SJCRH30 (cell line): ENCODE measurements around the gene UGT1A8. TPM values are rescaled to one million over a fixed set of nuclear protein-coding genes. Genes with fewer than 3 reads are reported as not detected.
A peak's percentile ranks its signal among the peaks of the same experiment; 100 is the strongest.
"Not testable (repeated sequence)": the region's sequence is repeated elsewhere in the genome, so short reads cannot be mapped to it uniquely, and the experiment has no call there.

Experiments
- DNase-seq, 2 experiments: peaks; one replicate each; pipeline ENCODE4 v3.0.0-alpha.2; 2015 to 2020
- H3K27ac ChIP-seq: fragments of 250-450 bp; sonication (Bioruptor Pico); 2 replicates; pipeline ENCODE4 v1.5.1; 2020; ENCODE audit warnings: mild to moderate bottlenecking, moderate library complexity
- H3K27me3 ChIP-seq: fragments of 250-450 bp; sonication (Bioruptor Pico); 2 replicates; pipeline ENCODE4 v1.5.1; 2020; ENCODE audit warnings: mild to moderate bottlenecking, moderate library complexity
- H3K36me3 ChIP-seq: fragments of 250-450 bp; sonication (Bioruptor Pico); 2 replicates; pipeline ENCODE4 v1.5.1; 2020; ENCODE audit warnings: mild to moderate bottlenecking, moderate library complexity
- H3K4me1 ChIP-seq: fragments of 250-450 bp; sonication (Bioruptor Pico); 2 replicates; pipeline ENCODE4 v1.5.1; 2020; ENCODE audit warnings: mild to moderate bottlenecking, moderate library complexity
- H3K4me3 ChIP-seq: fragments of 250-450 bp; sonication (Bioruptor Pico); 2 replicates; pipeline ENCODE4 v1.5.1; 2020; ENCODE audit warnings: mild to moderate bottlenecking, moderate library complexity
- H3K9me3 ChIP-seq: fragments of 250-450 bp; sonication (Bioruptor Pico); replicated peaks from 2 replicates; pipeline ENCODE4 v1.5.1; 2020; ENCODE audit warnings: mild to moderate bottlenecking, moderate library complexity
- total RNA-seq: library from RNA; depleted of rRNA; stranded (reverse); fragments of >200 nt; shearing (Covaris generic); gene quantifications from 2 replicates; pipeline ENCODE4 v1.2.3, GENCODE V29; 2014

The UGT1A8 gene
- total RNA-seq, 1 experiment from 2014 or later: not detected

- no peaks in the 10 kb centered on the region for H3K27me3 ChIP-seq
- H3K9me3 ChIP-seq: no peaks in the 10 kb centered on the region; the same call in 1 of the 2 replicates
- H3K4me1 ChIP-seq: no peaks in the 10 kb centered on the region
- H3K27ac ChIP-seq: no peak overlapping the region
- H3K4me3 ChIP-seq: no peak overlapping the region
- H3K36me3 ChIP-seq: no peaks in the 10 kb centered on the region
- no peak for DNase-seq
Measured at GRCh38 chr2:233605680-233606079, 11.8 kb upstream of the UGT1A8 start.

- no peak overlapping the region for H3K4me3 ChIP-seq
- no peak for DNase-seq
- no peak overlapping the region for H3K27ac ChIP-seq
- no peaks in the 10 kb centered on the region; the same call in none of the 2 replicates for H3K9me3 ChIP-seq
- no peaks in the 10 kb centered on the region for H3K36me3 ChIP-seq
- H3K27me3 ChIP-seq: no peaks in the 10 kb centered on the region
- no peaks in the 10 kb centered on the region for H3K4me1 ChIP-seq
Measured at GRCh38 chr2:233611284-233611683, 6.1 kb upstream of the UGT1A8 start.

DNA sequence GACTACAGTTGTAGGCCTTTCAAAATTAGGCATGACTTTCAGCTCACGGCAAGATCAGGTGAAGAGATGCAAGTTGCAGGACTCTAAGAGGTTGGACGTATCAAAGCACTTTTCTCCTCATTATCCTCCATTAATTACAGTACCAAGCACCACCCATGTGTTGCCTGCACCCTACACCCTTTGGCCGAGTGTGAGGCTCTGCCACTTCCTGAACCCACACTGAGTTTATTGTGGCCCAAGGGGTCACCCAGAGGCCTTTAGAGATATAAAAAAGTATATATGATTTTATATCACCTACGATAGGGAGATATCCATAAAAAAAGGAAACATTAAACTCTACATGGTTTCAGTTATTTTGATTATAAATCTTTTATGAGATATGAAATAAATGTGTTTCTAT is 2.8 kb downstream of the UGT1A8 start:
- H3K9me3 ChIP-seq: peaks cover 3% of the 10 kb centered on the region; the same call in 1 of the 2 replicates
- H3K4me1 ChIP-seq: no peaks in the 10 kb centered on the region
- no peak overlapping the region for H3K4me3 ChIP-seq
- no peak for DNase-seq
- H3K36me3 ChIP-seq: no peaks in the 10 kb centered on the region; the same call in 1 of the 2 replicates
- no peaks in the 10 kb centered on the region for H3K27me3 ChIP-seq
- no peak overlapping the region for H3K27ac ChIP-seq

DNA sequence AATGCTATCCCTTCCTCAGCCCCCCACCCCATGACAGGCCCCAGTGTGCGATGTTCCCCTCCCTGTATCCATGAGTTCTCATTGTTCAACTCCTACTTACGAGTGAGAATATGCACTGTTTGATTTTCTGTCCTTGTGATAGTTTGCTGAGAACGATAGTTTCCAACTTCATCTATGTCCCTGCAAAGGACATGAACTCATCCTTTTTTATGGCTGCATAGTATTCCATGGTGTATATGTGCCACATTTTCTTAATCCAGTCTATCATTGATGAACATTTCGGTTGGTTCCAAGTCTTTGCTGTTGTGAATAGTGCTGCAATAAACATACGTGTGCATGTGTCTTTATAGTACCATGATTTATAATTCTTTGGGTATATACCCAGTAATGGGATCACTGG is 4.4 kb downstream of the UGT1A8 start:
- H3K36me3 ChIP-seq, DNase-seq, H3K27ac ChIP-seq, H3K9me3 ChIP-seq, H3K4me3 ChIP-seq, H3K4me1 ChIP-seq, H3K27me3 ChIP-seq: not testable (repeated sequence)

GRCh38 chr2:233627331-233628025 is 10.0 kb downstream of the UGT1A8 start:
- no peaks in the 10 kb centered on the region for H3K27me3 ChIP-seq
- no peak for DNase-seq
- H3K4me1 ChIP-seq: no peaks in the 10 kb centered on the region
- peaks cover 12% of the 10 kb centered on the region for H3K9me3 ChIP-seq
- H3K27ac ChIP-seq: no peak overlapping the region
- H3K4me3 ChIP-seq: no peak overlapping the region
- no peaks in the 10 kb centered on the region; the same call in 1 of the 2 replicates for H3K36me3 ChIP-seq

GRCh38 chr2:233636306-233636705 is 18.9 kb downstream of the UGT1A8 start, which contains the start of gene UGT1A10:
UGT1A10 (plus strand) TSS chr2:233636448; CDS start chr2:233636523, 75 bp downstream.
- not testable (repeated sequence) for H3K27me3 ChIP-seq, H3K4me1 ChIP-seq, DNase-seq, H3K36me3 ChIP-seq, H3K4me3 ChIP-seq, H3K27ac ChIP-seq, H3K9me3 ChIP-seq

- Histone ChIP-seq H3K9me3 (0 out of 2 replicates have a peak, but pooled peaks cover 2% of the 10 kb centered on the region), H3K4me1 (no peaks in the 10 kb centered on the region), H3K4me3 (no peak overlapping the region), H3K27ac (no peak overlapping the region), H3K36me3 (no peaks in the 10 kb centered on the region), H3K27me3 (no peaks in the 10 kb centered on the region)
- no peak for DNase-seq
Measured at GRCh38 chr2:233638836-233639235, 21.4 kb downstream of the UGT1A8 start.

- H3K4me3 ChIP-seq: no peak overlapping the region
- no peak for DNase-seq
- 0 out of 2 replicates have a peak, but pooled peaks cover 2% of the 10 kb centered on the region for H3K9me3 ChIP-seq
- no peaks in the 10 kb centered on the region for H3K27me3 ChIP-seq
- no peak overlapping the region for H3K27ac ChIP-seq
- H3K4me1 ChIP-seq: no peaks in the 10 kb centered on the region
- H3K36me3 ChIP-seq: no peaks in the 10 kb centered on the region
Measured at GRCh38 chr2:233639860-233640259, 22.4 kb downstream of the UGT1A8 start.

DNA sequence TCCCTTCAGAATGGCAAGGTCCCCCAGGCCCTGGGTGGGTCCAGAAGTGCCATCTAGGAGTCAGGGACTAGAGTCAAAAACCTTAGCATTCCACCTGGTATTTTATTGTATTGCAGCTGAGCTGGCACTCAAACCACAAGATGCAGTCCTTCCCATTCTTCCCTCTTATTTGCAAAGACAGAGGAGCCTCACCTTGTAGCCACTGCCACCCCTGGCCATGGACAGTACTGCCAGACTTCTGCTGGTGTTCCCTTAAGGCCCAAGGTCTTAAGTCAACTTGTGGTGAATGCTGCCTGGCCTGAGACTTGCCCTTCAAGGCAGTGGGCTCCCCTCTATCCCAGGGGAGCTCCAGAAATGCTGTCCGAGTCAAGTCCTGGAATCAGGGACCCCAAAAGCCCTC is 25.7 kb downstream of the UGT1A8 start:
- peak in 1 of 2 experiments; percentile 5 for DNase-seq
- Histone ChIP-seq H3K4me3 (no peak overlapping the region), H3K9me3 (0 out of 2 replicates have a peak, but pooled peaks cover 5% of the 10 kb centered on the region), H3K27me3 (no peaks in the 10 kb centered on the region), H3K36me3 (no peaks in the 10 kb centered on the region), H3K4me1 (no peaks in the 10 kb centered on the region), H3K27ac (no peak overlapping the region)

GRCh38 chr2:233646033-233646432 is 28.6 kb downstream of the UGT1A8 start:
- H3K9me3 ChIP-seq, H3K27me3 ChIP-seq, H3K4me3 ChIP-seq, H3K27ac ChIP-seq, DNase-seq, H3K36me3 ChIP-seq, H3K4me1 ChIP-seq: not testable (repeated sequence)

DNA sequence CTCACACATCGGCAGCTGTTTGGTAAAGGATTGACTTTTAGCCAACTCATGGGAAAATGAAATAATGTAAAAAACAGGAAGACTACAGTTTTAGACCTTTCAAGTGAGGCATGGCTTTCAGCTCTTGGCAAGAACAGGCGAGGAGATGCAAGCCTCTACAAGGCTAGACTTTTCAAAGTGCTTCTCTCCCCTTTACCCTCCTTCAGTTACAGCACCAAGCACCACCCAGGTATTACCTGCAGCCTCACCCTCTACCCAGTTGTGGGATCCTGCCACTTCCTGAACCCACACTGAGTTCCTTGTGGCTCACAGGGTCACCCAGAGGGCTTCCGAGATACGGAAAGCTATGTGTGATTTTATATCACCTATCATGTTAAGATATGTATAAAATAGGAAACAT is 33.5 kb downstream of the UGT1A8 start:
- no peak for DNase-seq
- Histone ChIP-seq H3K36me3 (no peaks in the 10 kb centered on the region), H3K27me3 (no peaks in the 10 kb centered on the region), H3K9me3 (no peaks in the 10 kb centered on the region), H3K4me1 (no peaks in the 10 kb centered on the region), H3K4me3 (no peak overlapping the region), H3K27ac (no peak overlapping the region)

GRCh38 chr2:233651430-233651829 is 34.0 kb downstream of the UGT1A8 start:
- no peaks in the 10 kb centered on the region for H3K27me3 ChIP-seq
- no peaks in the 10 kb centered on the region for H3K36me3 ChIP-seq
- no peak overlapping the region for H3K27ac ChIP-seq
- H3K4me1 ChIP-seq: no peaks in the 10 kb centered on the region
- H3K9me3 ChIP-seq: no peaks in the 10 kb centered on the region
- H3K4me3 ChIP-seq: no peak overlapping the region
- DNase-seq: no peak

DNA sequence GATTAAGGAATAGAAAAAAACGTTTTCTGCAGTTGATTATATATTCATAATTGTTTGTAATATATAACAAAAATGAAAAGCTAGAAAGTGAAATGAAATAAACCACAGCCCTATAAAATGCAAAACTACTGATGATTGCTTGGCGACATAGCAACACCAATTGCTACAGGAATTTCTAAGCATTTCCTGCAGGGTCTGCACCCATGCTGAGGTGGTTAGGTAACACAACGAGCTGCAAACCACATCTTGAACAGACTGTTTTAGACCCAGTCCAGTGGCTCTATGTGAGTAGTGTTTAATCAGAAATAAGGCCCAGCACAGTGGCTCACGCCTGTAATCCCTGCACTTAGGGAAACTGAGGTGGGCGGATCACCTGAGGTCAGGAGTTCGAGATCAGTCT is 37.1 kb downstream of the UGT1A8 start:
- Histone ChIP-seq H3K36me3 (no peaks in the 10 kb centered on the region), H3K27ac (no peak overlapping the region), H3K9me3 (no peaks in the 10 kb centered on the region), H3K4me3 (no peak overlapping the region), H3K4me1 (no peaks in the 10 kb centered on the region), H3K27me3 (no peaks in the 10 kb centered on the region)
- no peak for DNase-seq

DNA sequence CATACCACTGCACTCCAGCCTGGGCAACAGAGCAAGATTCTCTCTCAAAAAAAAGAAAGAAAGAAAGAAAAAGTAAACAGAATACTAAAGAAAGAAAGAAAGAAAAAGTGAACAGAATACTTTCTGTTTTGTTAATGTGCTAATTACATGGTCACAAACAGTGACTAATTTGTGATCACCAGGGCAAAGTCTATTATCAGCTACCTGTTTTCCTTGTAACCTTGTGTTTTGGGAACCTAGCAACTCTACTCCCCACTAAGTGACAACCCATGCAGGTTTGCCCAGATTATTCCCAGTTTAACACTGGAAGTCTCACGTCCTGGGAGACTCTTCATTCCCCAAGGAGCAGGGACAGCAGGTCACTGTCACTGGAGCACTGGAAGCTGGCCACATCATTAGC is 37.6 kb downstream of the UGT1A8 start:
- no peaks in the 10 kb centered on the region for H3K27me3 ChIP-seq
- DNase-seq: no peak
- H3K4me3 ChIP-seq: no peak overlapping the region
- no peaks in the 10 kb centered on the region for H3K4me1 ChIP-seq
- H3K36me3 ChIP-seq: no peaks in the 10 kb centered on the region
- H3K27ac ChIP-seq: no peak overlapping the region
- H3K9me3 ChIP-seq: no peaks in the 10 kb centered on the region

DNA sequence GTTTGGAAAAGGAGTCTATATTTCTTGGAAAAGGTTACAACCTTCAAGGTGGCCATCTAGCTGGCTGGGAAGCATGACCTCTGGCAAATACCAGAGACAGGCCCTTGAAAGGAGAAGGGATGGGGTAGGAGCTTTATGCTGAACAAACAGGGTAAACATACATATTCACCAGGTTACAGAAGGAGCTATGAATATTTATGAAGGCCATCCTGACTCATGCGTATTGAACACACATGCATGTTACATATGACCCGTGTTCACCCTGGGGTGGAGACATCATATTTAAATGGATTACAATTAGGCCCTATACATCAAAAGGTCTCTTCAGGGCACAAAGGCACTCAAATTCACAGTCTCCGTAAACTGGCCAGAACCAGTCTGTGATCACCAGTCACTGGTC is 38.5 kb downstream of the UGT1A8 start:
- not testable (repeated sequence) for H3K4me3 ChIP-seq, DNase-seq, H3K27me3 ChIP-seq, H3K9me3 ChIP-seq, H3K36me3 ChIP-seq, H3K4me1 ChIP-seq, H3K27ac ChIP-seq

DNA sequence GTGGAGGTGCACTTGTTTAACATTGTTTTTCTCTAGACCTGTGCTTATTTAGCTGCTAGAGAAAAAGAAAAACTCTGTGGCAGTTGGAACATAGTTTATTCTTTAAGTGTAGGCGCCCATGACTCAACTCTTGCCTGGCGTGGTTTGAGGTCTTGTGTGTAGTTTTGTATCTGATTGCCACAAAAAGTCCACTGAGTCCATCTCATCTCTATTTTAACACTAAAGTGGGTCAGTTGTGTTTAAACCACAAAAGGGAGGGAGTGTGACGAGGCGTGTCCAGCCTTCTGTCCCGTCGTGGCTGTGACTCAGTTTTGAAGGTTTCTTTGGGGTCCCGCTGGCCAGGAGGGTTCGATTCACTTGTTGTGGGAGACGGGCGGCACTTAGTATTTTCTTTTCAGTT is 39.0 kb downstream of the UGT1A8 start:
- Histone ChIP-seq H3K9me3 (no peaks in the 10 kb centered on the region), H3K27ac (no peak overlapping the region), H3K4me3 (no peak overlapping the region), H3K27me3 (no peaks in the 10 kb centered on the region), H3K4me1 (no peaks in the 10 kb centered on the region), H3K36me3 (no peaks in the 10 kb centered on the region)
- no peak for DNase-seq
